Activated naive CD8-positive, alpha-beta T cell treated with anti-CD3 and anti-CD28 coated beads, Interleukin-2, amount 10 ng/mL, durations not matched to agents 7 days and 5 days (primary cell): Measurements from ENCODE around the gene TGFBI. TPM values are rescaled to one million over a fixed set of nuclear protein-coding genes. Genes with fewer than 3 reads are reported as not detected.

Source experiments
- ATAC-seq: fragments of 150-1000 bp; cut with Tn5 transposase; one replicate; pipeline ENCODE4 v1.10.0; 2021; ENCODE audit warnings: low read depth, moderate library complexity
- POLR2A ChIA-PET: fragments of 350-600 bp; sonication (Branson Sonifier 250); formaldehyde crosslinking; loops from one replicate; lab custom pipeline; 2021; ENCODE audit warnings: antibody characterized with exemption; lab: Charles Lee
- DNase-seq: peaks from one replicate; pipeline ENCODE4 v3.0.0; 2021
- H3K27ac Mint-ChIP-seq: one replicate; pipeline ENCODE4 v1.8.0; 2022; ENCODE audit warnings: mild to moderate bottlenecking, mixed read lengths
- H3K27me3 Mint-ChIP-seq: one replicate; pipeline ENCODE4 v1.8.0; 2022; ENCODE audit warnings: mild to moderate bottlenecking, moderate library complexity, mixed read lengths
- H3K36me3 Mint-ChIP-seq: one replicate; pipeline ENCODE4 v1.8.0; 2021; ENCODE audit warnings: mild to moderate bottlenecking, mixed read lengths
- H3K4me1 Mint-ChIP-seq: one replicate; pipeline ENCODE4 v1.8.0; 2021; ENCODE audit warnings: mixed read lengths
- H3K4me3 Mint-ChIP-seq: one replicate; pipeline ENCODE4 v1.8.0; 2022; ENCODE audit warnings: mild to moderate bottlenecking, moderate library complexity, mixed read lengths
- H3K9me3 Mint-ChIP-seq: one replicate; pipeline ENCODE4 v1.8.0; 2021; ENCODE audit warnings: mixed read lengths
- total RNA-seq, 2 experiments: library from RNA; stranded (reverse); gene quantifications; one replicate each; pipeline ENCODE4 v1.2.3, GENCODE V29; 2021

Gene TGFBI
- total RNA-seq, 2 experiments from 2014 or later, result 9.3 to 14.6 TPM

GRCh38 chr5:136025900-136026299 lies 2.9 kb upstream of the TGFBI start:
- H3K36me3 Mint-ChIP-seq, result no peaks in the 10 kb centered on the region
- ATAC-seq (no peak), DNase-seq (no peak)
- no peaks in the 10 kb centered on the region for H3K9me3 Mint-ChIP-seq
- no peak overlapping the region for H3K27ac Mint-ChIP-seq
- no peak overlapping the region for H3K4me3 Mint-ChIP-seq
- no peaks in the 10 kb centered on the region for H3K4me1 Mint-ChIP-seq
- POLR2A ChIA-PET, result no interaction called here
- H3K27me3 Mint-ChIP-seq, result peaks cover 53% of the 10 kb centered on the region

- Mint-ChIP-seq H3K9me3 (no peaks in the 10 kb centered on the region), H3K4me1 (no peaks in the 10 kb centered on the region), H3K27ac (no peak overlapping the region), H3K36me3 (no peaks in the 10 kb centered on the region), H3K4me3 (no peak overlapping the region), H3K27me3 (peaks cover 51% of the 10 kb centered on the region)
- DNase-seq, result no peak
- POLR2A ChIA-PET, result no interaction called here
- no peak for ATAC-seq
Measured at GRCh38 chr5:136026636-136027035, 2.2 kb upstream of the TGFBI start.

DNA sequence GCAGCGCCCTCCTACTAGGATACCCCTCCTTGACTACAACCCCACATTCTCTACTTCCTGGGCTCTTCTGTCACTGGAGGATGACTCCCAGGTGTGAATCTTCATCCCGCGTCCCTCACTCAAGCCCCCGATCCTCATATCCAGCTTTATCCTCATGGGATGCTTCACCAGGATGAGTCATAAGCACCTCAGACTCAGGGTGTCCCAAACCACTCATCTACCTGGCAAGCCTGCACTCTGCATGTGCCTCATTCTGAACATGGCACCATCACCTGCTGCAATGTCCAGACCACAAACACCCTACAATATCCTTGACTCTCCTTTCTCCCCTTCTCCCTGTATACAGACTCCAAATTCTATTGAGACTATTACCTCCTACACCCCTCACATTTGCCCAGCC lies 1.5 kb upstream of the TGFBI start:
- no peak overlapping the region for H3K4me3 Mint-ChIP-seq
- POLR2A ChIA-PET, result no interaction called here
- DNase-seq, result no peak
- no peak for ATAC-seq
- H3K27ac Mint-ChIP-seq, result no peak overlapping the region
- peaks cover 51% of the 10 kb centered on the region for H3K27me3 Mint-ChIP-seq
- H3K4me1 Mint-ChIP-seq, result no peaks in the 10 kb centered on the region
- H3K36me3 Mint-ChIP-seq, result no peaks in the 10 kb centered on the region
- no peaks in the 10 kb centered on the region for H3K9me3 Mint-ChIP-seq

DNA sequence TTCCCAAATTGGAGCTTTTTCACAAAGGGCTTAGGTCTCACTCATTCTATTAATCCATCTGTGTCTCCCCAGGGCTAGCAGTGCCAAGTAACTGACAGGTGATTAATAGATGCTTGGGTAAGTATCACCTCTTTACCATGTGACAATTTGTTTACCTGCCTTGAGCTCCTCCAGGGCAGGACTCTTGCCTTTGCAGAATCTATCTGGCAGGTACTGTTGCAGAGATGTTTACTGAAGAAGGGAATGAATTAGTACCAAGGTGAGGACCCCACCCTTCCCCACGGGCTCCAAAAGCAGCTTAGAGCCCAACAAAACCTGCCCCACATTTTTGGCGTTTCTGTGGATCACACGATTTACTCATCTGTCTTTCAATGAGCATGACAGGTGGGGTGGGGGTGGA lies 698 bp upstream of the TGFBI start:
- ATAC-seq (no peak), DNase-seq (no peak)
- H3K36me3 Mint-ChIP-seq, result no peaks in the 10 kb centered on the region
- no peak overlapping the region for H3K27ac Mint-ChIP-seq
- peaks cover 2% of the 10 kb centered on the region for H3K4me1 Mint-ChIP-seq
- no peak overlapping the region for H3K4me3 Mint-ChIP-seq
- no peaks in the 10 kb centered on the region for H3K9me3 Mint-ChIP-seq
- POLR2A ChIA-PET, result no interaction called here
- H3K27me3 Mint-ChIP-seq, result peaks cover 51% of the 10 kb centered on the region

- Mint-ChIP-seq H3K4me3 (no peak overlapping the region), H3K9me3 (no peaks in the 10 kb centered on the region), H3K4me1 (peaks cover 2% of the 10 kb centered on the region), H3K27ac (no peak overlapping the region), H3K36me3 (no peaks in the 10 kb centered on the region), H3K27me3 (peaks cover 40% of the 10 kb centered on the region)
- DNase-seq, result no peak
- no peak for ATAC-seq
- POLR2A ChIA-PET, result no interaction called here
Measured at GRCh38 chr5:136030252-136030651, 1.5 kb downstream of the TGFBI start.

DNA sequence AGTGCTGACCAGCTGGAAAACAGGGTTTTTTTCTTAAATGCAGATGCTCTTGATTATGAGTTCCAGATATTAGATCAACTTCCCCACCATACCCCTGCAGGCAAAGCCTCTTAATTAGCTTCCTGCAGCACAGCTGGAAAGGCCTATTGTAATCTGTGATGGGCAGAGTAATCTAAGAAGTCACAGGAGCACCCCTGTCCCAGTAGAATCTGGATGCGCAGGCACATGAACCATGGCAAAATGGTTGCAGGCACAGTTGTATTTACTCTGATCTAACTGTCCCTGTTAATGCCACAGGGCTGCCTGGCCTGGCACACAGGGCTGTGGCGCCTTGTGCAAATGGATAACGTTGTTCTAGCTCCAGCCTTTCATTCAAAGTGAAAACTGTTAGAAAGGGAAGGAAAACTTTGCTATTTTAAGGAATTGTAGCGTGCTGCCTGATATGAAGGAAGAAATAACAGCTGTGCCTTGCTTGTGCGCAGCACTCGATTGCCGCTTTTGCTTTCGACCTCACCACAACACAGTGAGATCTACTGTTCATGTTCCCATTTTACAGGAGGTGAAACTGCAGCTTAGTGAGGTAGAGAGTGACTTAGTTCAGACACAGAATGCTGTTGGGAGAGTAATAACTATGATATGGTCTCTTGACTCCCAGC lies 2.3 kb downstream of the TGFBI start:
- DNase-seq (no peak), ATAC-seq (no peak)
- H3K9me3 Mint-ChIP-seq, result no peaks in the 10 kb centered on the region
- no peak overlapping the region for H3K4me3 Mint-ChIP-seq
- peaks cover 33% of the 10 kb centered on the region for H3K27me3 Mint-ChIP-seq
- H3K4me1 Mint-ChIP-seq, result peaks cover 5% of the 10 kb centered on the region
- H3K27ac Mint-ChIP-seq, result no peak overlapping the region
- no peaks in the 10 kb centered on the region for H3K36me3 Mint-ChIP-seq
- POLR2A ChIA-PET, result no interaction called here

- Mint-ChIP-seq H3K36me3 (no peaks in the 10 kb centered on the region), H3K27ac (no peak overlapping the region), H3K9me3 (no peaks in the 10 kb centered on the region), H3K4me1 (peaks cover 10% of the 10 kb centered on the region), H3K4me3 (no peak overlapping the region), H3K27me3 (peaks cover 27% of the 10 kb centered on the region)
- POLR2A ChIA-PET, result no interaction called here
- DNase-seq (no peak), ATAC-seq (no peak)
Measured at GRCh38 chr5:136031711-136032110, 2.9 kb downstream of the TGFBI start.

DNA sequence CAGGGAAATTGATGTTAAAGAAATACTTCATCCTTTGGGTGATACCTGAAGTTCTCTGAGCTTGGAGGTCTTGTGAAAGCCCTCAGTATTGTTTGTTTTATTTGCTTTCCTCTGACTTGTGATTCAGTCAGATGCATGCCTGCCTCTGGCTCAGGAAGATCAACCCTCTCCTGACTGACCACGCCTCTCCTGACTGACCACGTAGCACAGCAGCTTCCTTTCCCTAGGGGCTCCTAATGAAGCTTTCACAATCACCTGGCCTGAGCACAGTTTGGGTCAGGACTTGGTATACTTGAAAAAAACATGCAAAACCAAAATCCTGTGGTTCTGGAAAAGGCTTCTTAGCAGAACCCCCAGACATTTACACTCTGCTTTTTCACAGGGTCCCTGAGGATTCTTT lies 3.8 kb downstream of the TGFBI start:
- Mint-ChIP-seq H3K27ac (no peak overlapping the region), H3K9me3 (no peaks in the 10 kb centered on the region), H3K27me3 (peaks cover 18% of the 10 kb centered on the region), H3K4me1 (peaks cover 19% of the 10 kb centered on the region), H3K4me3 (no peak overlapping the region), H3K36me3 (no peaks in the 10 kb centered on the region)
- DNase-seq (no peak), ATAC-seq (no peak)
- POLR2A ChIA-PET, result no interaction called here

GRCh38 chr5:136033234-136033633 lies 4.4 kb downstream of the TGFBI start:
- peaks cover 21% of the 10 kb centered on the region for H3K4me1 Mint-ChIP-seq
- no peak overlapping the region for H3K4me3 Mint-ChIP-seq
- no peaks in the 10 kb centered on the region for H3K9me3 Mint-ChIP-seq
- DNase-seq, result no peak
- no peak for ATAC-seq
- H3K27me3 Mint-ChIP-seq, result peaks cover 12% of the 10 kb centered on the region
- no peaks in the 10 kb centered on the region for H3K36me3 Mint-ChIP-seq
- POLR2A ChIA-PET, result no interaction called here
- no peak overlapping the region for H3K27ac Mint-ChIP-seq

GRCh38 chr5:136033848-136034247 lies 5.1 kb downstream of the TGFBI start:
- H3K4me3 Mint-ChIP-seq, result no peak overlapping the region
- H3K27me3 Mint-ChIP-seq, result peaks cover 12% of the 10 kb centered on the region
- DNase-seq, result no peak
- no peaks in the 10 kb centered on the region for H3K9me3 Mint-ChIP-seq
- H3K27ac Mint-ChIP-seq, result no peak overlapping the region
- H3K36me3 Mint-ChIP-seq, result no peaks in the 10 kb centered on the region
- peaks cover 21% of the 10 kb centered on the region for H3K4me1 Mint-ChIP-seq
- POLR2A ChIA-PET, result no interaction called here
- ATAC-seq, result no peak

- POLR2A ChIA-PET, result no interaction called here
- H3K4me1 Mint-ChIP-seq, result peaks cover 21% of the 10 kb centered on the region
- no peak overlapping the region for H3K27ac Mint-ChIP-seq
- no peak overlapping the region for H3K4me3 Mint-ChIP-seq
- H3K27me3 Mint-ChIP-seq, result peaks cover 8% of the 10 kb centered on the region
- no peaks in the 10 kb centered on the region for H3K36me3 Mint-ChIP-seq
- DNase-seq (no peak), ATAC-seq (no peak)
- no peaks in the 10 kb centered on the region for H3K9me3 Mint-ChIP-seq
Measured at GRCh38 chr5:136034492-136034891, 5.7 kb downstream of the TGFBI start.

GRCh38 chr5:136034984-136035383 lies 6.2 kb downstream of the TGFBI start:
- Mint-ChIP-seq H3K36me3 (no peaks in the 10 kb centered on the region), H3K27ac (no peak overlapping the region), H3K9me3 (no peaks in the 10 kb centered on the region), H3K27me3 (peaks cover 5% of the 10 kb centered on the region), H3K4me1 (peaks cover 21% of the 10 kb centered on the region), H3K4me3 (no peak overlapping the region)
- DNase-seq (no peak), ATAC-seq (no peak)
- POLR2A ChIA-PET, result no interaction called here

DNA sequence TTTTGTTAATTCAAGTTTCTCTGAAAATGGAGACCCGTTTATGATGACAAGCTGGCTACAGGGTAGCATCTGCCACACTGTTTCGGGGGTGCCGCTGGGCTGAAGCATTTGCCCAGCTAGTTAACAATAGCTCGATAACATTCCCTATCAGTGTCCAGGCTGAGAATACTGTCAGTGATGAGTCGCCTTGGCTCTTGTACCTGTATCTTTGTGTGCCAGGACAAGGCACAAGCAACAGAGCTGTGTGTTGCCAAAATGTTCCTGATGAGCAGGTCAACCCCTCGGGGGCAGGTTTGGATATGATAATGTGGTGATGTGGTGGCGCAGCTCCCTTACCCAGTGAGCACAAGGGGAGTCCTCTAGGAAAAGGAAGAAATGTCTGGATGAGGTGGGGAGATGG lies 7.0 kb downstream of the TGFBI start:
- peaks cover 21% of the 10 kb centered on the region for H3K4me1 Mint-ChIP-seq
- H3K27ac Mint-ChIP-seq, result peak overlapping the region; percentile 57
- H3K9me3 Mint-ChIP-seq, result no peaks in the 10 kb centered on the region
- no peaks in the 10 kb centered on the region for H3K27me3 Mint-ChIP-seq
- POLR2A ChIA-PET, result no interaction called here
- DNase-seq (no peak), ATAC-seq (no peak)
- no peaks in the 10 kb centered on the region for H3K36me3 Mint-ChIP-seq
- H3K4me3 Mint-ChIP-seq, result no peak overlapping the region

DNA sequence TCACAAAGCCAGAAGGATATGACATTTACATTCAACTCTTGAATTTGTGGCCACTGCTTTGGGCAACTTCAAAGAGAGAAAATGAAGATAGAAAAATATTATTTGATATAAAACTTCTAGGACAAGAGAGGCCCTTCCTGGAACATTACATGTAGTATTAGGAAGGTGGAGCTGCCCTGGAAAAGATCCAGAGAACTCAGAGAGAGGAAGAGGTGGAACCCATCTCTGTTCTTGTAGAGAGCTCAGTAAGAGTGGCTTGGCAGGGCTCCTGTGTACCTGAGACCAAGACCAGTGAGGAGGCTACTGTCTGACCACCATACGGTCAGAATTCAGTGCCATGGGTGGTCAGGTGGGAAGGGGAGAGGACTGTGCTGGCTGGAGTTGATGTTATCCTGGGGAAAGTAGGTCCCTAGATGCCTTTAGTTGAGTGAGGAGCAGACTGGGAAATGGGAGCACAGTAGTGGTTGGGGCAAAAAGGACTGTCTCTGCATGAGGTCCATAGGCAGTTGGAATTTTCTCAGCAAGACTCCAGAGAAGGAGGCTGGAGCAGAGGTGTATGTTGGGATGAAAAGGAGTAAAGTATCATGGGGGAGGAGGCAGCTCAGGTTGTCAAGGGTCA lies 7.6 kb downstream of the TGFBI start:
- Mint-ChIP-seq H3K36me3 (no peaks in the 10 kb centered on the region), H3K4me3 (peak overlapping the region; percentile 67), H3K9me3 (no peaks in the 10 kb centered on the region), H3K27me3 (no peaks in the 10 kb centered on the region), H3K27ac (peak overlapping the region; percentile 80), H3K4me1 (peaks cover 21% of the 10 kb centered on the region)
- ATAC-seq (no peak), DNase-seq (no peak)
- POLR2A ChIA-PET, result no interaction called here
